IMR-90 (cell line): ENCODE data around the gene SESN3. TPM values are rescaled to one million over a fixed set of nuclear protein-coding genes. Genes with fewer than 3 reads are reported as not detected.

Experiments used
- ATAC-seq: fragments of 200-7000 bp; cut with Tn5 transposase; 2 replicates; pipeline ENCODE4 v1.9.1; 2020; ENCODE audit warnings: low read depth, mild to moderate bottlenecking, moderate library complexity
- BruUV-seq: library from RNA; stranded (reverse); fragments of 400-500 nt; replicated peaks from 2 replicates; lab custom pipeline; 2021; lab: Mats Ljungman, UMichigan
- CTCF ChIA-PET: fragments of 300-600 bp; formaldehyde crosslinking; extraction: SDS; loops from one replicate; lab custom pipeline; 2021; ENCODE audit warnings: antibody characterized with exemption; lab: Yijun Ruan, JAX
- POLR2A ChIA-PET: fragments of 300-600 bp; sonication (Branson Sonifier 250); formaldehyde crosslinking; loops from one replicate; lab custom pipeline; 2022; ENCODE audit warnings: antibody characterized with exemption; ENCODE audit not compliant: unreplicated experiment; lab: Charles Lee
- DNase-seq: peaks from one replicate; pipeline ENCODE4 v3.0.0; 2013
- H2AFZ ChIP-seq: replicated peaks from 2 replicates; pipeline ENCODE3; 2013; ENCODE audit warnings: low read length, mild to moderate bottlenecking; ENCODE audit not compliant: poor library complexity
- H2AK5ac ChIP-seq: 2 replicates; pipeline ENCODE4 v1.6.1; 2013; ENCODE audit warnings: low read depth, low read length, inconsistent platforms
- H2AK9ac ChIP-seq: replicated peaks from 2 replicates; pipeline ENCODE3; 2013; ENCODE audit warnings: mild to moderate bottlenecking, low read depth, low read length, moderate library complexity; ENCODE audit not compliant: poor library complexity
- H2BK120ac ChIP-seq: 2 replicates; pipeline ENCODE4 v1.6.1; 2013; ENCODE audit warnings: low read depth, low read length, inconsistent platforms
- H2BK15ac ChIP-seq: 3 replicates; pipeline ENCODE4 v1.6.1; 2013; ENCODE audit warnings: low read depth, low read length, inconsistent platforms
- H2BK20ac ChIP-seq: 2 replicates; pipeline ENCODE4 v1.6.1; 2013; ENCODE audit warnings: low read depth, mild to moderate bottlenecking, inconsistent platforms, low read length, moderate library complexity
- H2BK5ac ChIP-seq: 2 replicates; pipeline ENCODE4 v1.6.1; 2013; ENCODE audit warnings: mild to moderate bottlenecking, low read depth, low read length, inconsistent platforms; ENCODE audit not compliant: poor library complexity, severe bottlenecking
- H3K14ac ChIP-seq: replicated peaks from 2 replicates; pipeline ENCODE4 v1.6.1; 2013; ENCODE audit warnings: low read depth, low read length, inconsistent platforms
- H3K18ac ChIP-seq: 2 replicates; pipeline ENCODE4 v1.6.1; 2013; ENCODE audit warnings: low read depth, low read length, control low read depth
- H3K23ac ChIP-seq: 2 replicates; pipeline ENCODE4 v1.6.1; 2013; ENCODE audit warnings: low read depth, low read length, inconsistent platforms
- H3K27ac ChIP-seq: 2 replicates; pipeline ENCODE4 v1.5.1; 2013; ENCODE audit warnings: mild to moderate bottlenecking, control low read depth, low read length; ENCODE audit not compliant: insufficient read depth
- H3K27me3 ChIP-seq: 2 replicates; pipeline ENCODE4 v1.6.1; 2013; ENCODE audit warnings: low read length; ENCODE audit not compliant: control insufficient read depth, insufficient read depth
- H3K36me3 ChIP-seq: 2 replicates; pipeline ENCODE4 v1.6.1; 2013; ENCODE audit warnings: low read length, mixed read lengths; ENCODE audit not compliant: control insufficient read depth, insufficient read depth
- H3K4ac ChIP-seq: 2 replicates; pipeline ENCODE4 v1.6.1; 2013; ENCODE audit warnings: low read depth, low read length, inconsistent platforms
- H3K4me1 ChIP-seq: 2 replicates; pipeline ENCODE4 v1.6.1; 2013; ENCODE audit warnings: low read length, mixed read lengths; ENCODE audit not compliant: control insufficient read depth, insufficient read depth
- H3K4me2 ChIP-seq: 2 replicates; pipeline ENCODE4 v1.6.1; 2013; ENCODE audit warnings: low read depth, mild to moderate bottlenecking, control low read depth, low read length, moderate library complexity
- H3K4me3 ChIP-seq: 2 replicates; pipeline ENCODE4 v1.5.1; 2013; ENCODE audit warnings: low read depth, mild to moderate bottlenecking, control low read depth, low read length, moderate library complexity; ENCODE audit not compliant: insufficient read depth
- H3K56ac ChIP-seq: 2 replicates; pipeline ENCODE4 v1.6.1; 2013; ENCODE audit warnings: low read length, inconsistent platforms; ENCODE audit not compliant: insufficient read depth; ENCODE audit errors: extremely low read depth
- H3K79me1 ChIP-seq, 2 experiments: 2 replicates each; pipeline ENCODE4 v1.6.1; 2013; ENCODE audit warnings: low read length in 2 of 2, inconsistent platforms in 1 of 2, low read depth in 1 of 2
- H3K9ac ChIP-seq: 2 replicates; pipeline ENCODE4 v1.6.1; 2013; ENCODE audit warnings: low read depth, low read length, control low read depth
- H3K9me1 ChIP-seq: 2 replicates; pipeline ENCODE4 v1.6.1; 2013; ENCODE audit warnings: low read length, inconsistent platforms; ENCODE audit not compliant: insufficient read depth
- H3K9me3 ChIP-seq: 2 replicates; pipeline ENCODE4 v1.6.1; 2013; ENCODE audit warnings: low read length; ENCODE audit not compliant: control insufficient read depth, insufficient read depth
- H4K20me1 ChIP-seq: 2 replicates; pipeline ENCODE4 v1.6.1; 2013; ENCODE audit warnings: low read length, inconsistent platforms; ENCODE audit not compliant: insufficient read depth
- H4K5ac ChIP-seq: 2 replicates; pipeline ENCODE4 v1.6.1; 2013; ENCODE audit warnings: mild to moderate bottlenecking, low read depth, low read length, control low read depth
- H4K8ac ChIP-seq, 2 experiments: 2 replicates each; pipeline ENCODE4 v1.6.1; 2013; ENCODE audit warnings: low read depth in 2 of 2, low read length in 2 of 2, control low read depth in 1 of 2, inconsistent platforms in 1 of 2
- H4K91ac ChIP-seq: 2 replicates; pipeline ENCODE4 v1.6.1; 2013; ENCODE audit warnings: low read depth, low read length, inconsistent platforms; ENCODE audit not compliant: insufficient read depth
- BHLHE40 ChIP-seq: fragments of 150-350 bp; IDR thresholded peaks from 2 replicates; pipeline ENCODE4 v1.6.1; 2016; ENCODE audit warnings: mild to moderate bottlenecking, low read depth, low read length
- CEBPB ChIP-seq: IDR thresholded peaks from 2 replicates; pipeline ENCODE4 v1.6.1; 2012; ENCODE audit warnings: low read depth, low read length, improper control_type of control experiment
- FOS ChIP-seq: fragments of 150-350 bp; IDR thresholded peaks from 2 replicates; pipeline ENCODE4 v1.6.1; 2016; ENCODE audit warnings: low read depth, low read length
- MAZ ChIP-seq: IDR thresholded peaks from 2 replicates; pipeline ENCODE4 v1.6.1; 2012; ENCODE audit warnings: low read depth, mild to moderate bottlenecking, low read length, improper control_type of control experiment, moderate library complexity, borderline replicate concordance
- MXI1 ChIP-seq: IDR thresholded peaks from 2 replicates; pipeline ENCODE4 v1.6.1; 2012; ENCODE audit warnings: low read depth, mild to moderate bottlenecking, low read length, moderate library complexity, borderline replicate concordance
- NFE2L2 ChIP-seq: fragments of 150-350 bp; IDR thresholded peaks from 2 replicates; pipeline ENCODE4 v1.6.1; 2016; ENCODE audit warnings: low read depth, mild to moderate bottlenecking, low read length
- POLR2A ChIP-seq: IDR thresholded peaks from 2 replicates; pipeline ENCODE4 v1.6.1; 2012; ENCODE audit warnings: mild to moderate bottlenecking, low read depth, low read length
- RCOR1 ChIP-seq: IDR thresholded peaks from 2 replicates; pipeline ENCODE4 v1.6.1; 2012; ENCODE audit warnings: mild to moderate bottlenecking, low read length, improper control_type of control experiment; ENCODE audit not compliant: insufficient replicate concordance
- WGBS, 2 experiments: methylation state at CpG; one replicate each; pipeline versions ENCODE4 v1.1.5 to v1.1.7; 2013; ENCODE audit warnings: missing lambda C conversion rate in 2 of 2; ENCODE audit not compliant: insufficient read length in 1 of 2; ENCODE audit errors: extremely low coverage in 2 of 2; 5-methylcytosine and 5-hydroxymethylcytosine counted together
- dilution Hi-C: fragments of 300-500 bp; cut with HindIII; formaldehyde crosslinking; loops from one replicate; pipeline ENCODE4 v1.14.3; 2018; ENCODE audit warnings: low sequenced_read_pairs; ENCODE audit not compliant: unreplicated experiment
- in situ Hi-C: fragments of 300-500 bp; cut with MboI; formaldehyde crosslinking; loops from 3 replicates; pipeline ENCODE4 v1.14.3; 2019; ENCODE audit warnings: low sequenced_read_pairs, inconsistent platforms, mixed read lengths
- intact Hi-C: fragments of 100-400 bp; cut with micrococcal nuclease; formaldehyde crosslinking; loops from 2 replicates; pipeline ENCODE4 v1.10.0; 2022
- polyA plus RNA-seq, 3 experiments: library from polyadenylated mRNA; depleted of rRNA; stranded (reverse); fragments of >200 nt; gene quantifications; 2 replicates each; pipeline ENCODE4 v1.2.3, GENCODE V29; 2012; ENCODE audit warnings: low replicate concordance in 1 of 3
- total RNA-seq: library from RNA; depleted of rRNA; stranded (reverse); fragments of >200 nt; gene quantifications from 2 replicates; pipeline ENCODE4 v1.2.3, GENCODE V29; 2012
- TF ChIP-seq, protein P1 (sequence below): fragments of 150-350 bp; IDR thresholded peaks from 2 replicates; pipeline ENCODE4 v1.6.1; 2016; ENCODE audit warnings: low read depth, mild to moderate bottlenecking, low read length, moderate library complexity, borderline replicate concordance

Gene SESN3
- total and polyA plus RNA-seq, 2 of the 4 experiments (the other 2 are of a cell fraction): 2.0 to 7.7 TPM

- Histone ChIP-seq H4K91ac (no peak overlapping the region), H2BK5ac (no peak overlapping the region), H3K4ac (no peak overlapping the region), H2BK120ac (no peak overlapping the region), H3K56ac (no peak overlapping the region), H2AK9ac (no peak overlapping the region), H3K9me1 (no peaks in the 10 kb centered on the region), H2AK5ac (no peak overlapping the region), H2BK20ac (no peak overlapping the region), H3K4me2 (no peak overlapping the region), H4K5ac (no peak overlapping the region), H3K9ac (no peak overlapping the region), H3K27ac (no peak overlapping the region), H3K27me3 (peaks cover 5% of the 10 kb centered on the region), H3K79me1 (no peaks in the 10 kb centered on the region), H2AFZ (no peak overlapping the region), H4K8ac (no peak overlapping the region), H3K14ac (no peak overlapping the region), H3K4me1 (no peaks in the 10 kb centered on the region), H3K9me3 (no peaks in the 10 kb centered on the region), H3K36me3 (no peaks in the 10 kb centered on the region), H2BK15ac (no peak overlapping the region), H4K20me1 (no peaks in the 10 kb centered on the region), H3K18ac (no peak overlapping the region), H3K4me3 (no peak overlapping the region), H3K23ac (no peak overlapping the region)
- intact Hi-C loops (no loop called here), in situ Hi-C loops (no loop called here), dilution Hi-C loops (no loop called here)
- CTCF ChIA-PET: no interaction called here
- no CpG with 5 or more reads among the region's 1 CpG for WGBS, 2 experiments
- no TSS peak for BruUV-seq
- DNase-seq (no peak), ATAC-seq (no peak)
- POLR2A ChIA-PET: no interaction called here
- no peak for TF ChIP-seq MXI1
- no peak for TF ChIP-seq MAZ
- no peak for TF ChIP-seq NFE2L2
- no peak for TF ChIP-seq CEBPB
- TF ChIP-seq BHLHE40: no peak
- no peak for TF ChIP-seq RCOR1
- TF ChIP-seq FOS: no peak
- no peak for TF ChIP-seq POLR2A
- TF ChIP-seq, protein P1, sequence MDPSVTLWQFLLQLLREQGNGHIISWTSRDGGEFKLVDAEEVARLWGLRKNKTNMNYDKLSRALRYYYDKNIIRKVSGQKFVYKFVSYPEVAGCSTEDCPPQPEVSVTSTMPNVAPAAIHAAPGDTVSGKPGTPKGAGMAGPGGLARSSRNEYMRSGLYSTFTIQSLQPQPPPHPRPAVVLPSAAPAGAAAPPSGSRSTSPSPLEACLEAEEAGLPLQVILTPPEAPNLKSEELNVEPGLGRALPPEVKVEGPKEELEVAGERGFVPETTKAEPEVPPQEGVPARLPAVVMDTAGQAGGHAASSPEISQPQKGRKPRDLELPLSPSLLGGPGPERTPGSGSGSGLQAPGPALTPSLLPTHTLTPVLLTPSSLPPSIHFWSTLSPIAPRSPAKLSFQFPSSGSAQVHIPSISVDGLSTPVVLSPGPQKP: no peak
These were observed 16.2 kb upstream of the SESN3 start for GRCh38 chr11:95247127-95247684.
